SK-N-MC (cell line): Measurements from ENCODE around the gene ANK2.

Experiments used
- EZH2 ChIP-seq: fragments of 200-600 bp; sonication (generic); IDR thresholded peaks from one replicate; pipeline ENCODE4 v1.6.1; 2017; ENCODE audit warnings: antibody characterized with exemption
- FOXP2 ChIP-seq: optimal IDR thresholded peaks from 2 replicates; pipeline ENCODE3; 2011; ENCODE audit warnings: mild to moderate bottlenecking, moderate library complexity; ENCODE audit not compliant: insufficient read depth; ENCODE audit errors: extremely low read length, control extremely low read depth
- POLR2AphosphoS5 ChIP-seq: IDR thresholded peaks from 2 replicates; pipeline ENCODE4 v1.6.1; 2012; ENCODE audit warnings: mild to moderate bottlenecking, low read depth, low read length, borderline replicate concordance

GRCh38 chr4:113088050-113088449, 38.6 kb downstream of the ANK2 start:
- no peak for TF ChIP-seq POLR2AphosphoS5
- no peak for TF ChIP-seq EZH2
- TF ChIP-seq FOXP2 = no peak
